ENCODE results near the gene SLC26A9.
"Not testable (repeated sequence)": the region's sequence is repeated elsewhere in the genome, so short reads cannot be mapped to it uniquely, and the experiment has no call there.

The SLC26A9 gene

GRCh38 chr1:205889006-205889405 lies 54.2 kb downstream of the SLC26A9 start:
- not testable (repeated sequence) for DNase-seq

DNA sequence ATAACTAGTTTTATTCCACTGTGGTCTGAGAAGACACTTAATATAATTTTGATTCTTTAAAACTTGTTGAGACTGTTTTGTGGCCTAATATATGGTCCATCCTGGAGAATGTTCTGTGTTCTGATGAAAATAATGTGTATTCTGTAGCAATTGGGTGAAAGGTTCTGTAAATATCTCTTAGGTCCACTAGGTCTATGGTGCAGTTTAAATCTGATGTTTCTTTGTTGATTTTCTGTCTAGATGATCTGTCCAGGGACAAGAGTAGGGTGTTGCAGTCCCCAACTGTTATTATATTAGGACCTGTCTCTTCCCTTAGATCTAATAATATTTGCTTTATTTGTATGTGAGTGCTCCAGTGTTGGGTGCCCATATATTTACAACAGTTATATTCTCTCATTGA lies 59.5 kb downstream of the SLC26A9 start:
- no peak for DNase-seq

- DNase-seq = no peak
Observed at GRCh38 chr1:205880923-205881322, 62.3 kb downstream of the SLC26A9 start.

GRCh38 chr1:205879974-205880373 lies 63.3 kb downstream of the SLC26A9 start:
- DNase-seq = peak; percentile 56

DNA sequence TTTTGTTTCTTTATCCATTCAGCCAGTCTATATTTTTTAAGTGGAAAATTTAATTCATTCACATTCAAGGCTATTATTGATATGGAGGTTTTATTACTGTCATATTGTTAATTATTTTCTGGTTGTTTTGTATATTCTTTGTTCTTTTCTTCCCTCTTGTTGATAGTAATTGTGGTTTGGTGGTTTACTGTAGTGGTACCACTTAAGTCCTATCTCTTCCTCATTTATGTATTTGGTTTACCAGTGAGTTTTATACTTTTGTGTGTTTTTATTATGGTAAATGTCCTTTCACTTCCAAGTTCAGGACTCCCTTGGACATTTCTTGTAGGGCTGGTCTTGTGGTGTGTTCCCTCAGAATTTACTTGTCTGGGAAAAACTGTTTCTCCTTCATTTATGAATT lies 65.2 kb downstream of the SLC26A9 start:
- no peak for DNase-seq

- not testable (repeated sequence) for DNase-seq
Observed at GRCh38 chr1:205873148-205873547, 70.1 kb downstream of the SLC26A9 start.

GRCh38 chr1:205870236-205870635 lies 73.0 kb downstream of the SLC26A9 start:
- no peak for DNase-seq

All from islet precursor cell (in vitro differentiated cells).